HCT116 (cell line): ENCODE data around the gene LTBP1. TPM values are rescaled to one million over a fixed set of nuclear protein-coding genes. Genes with fewer than 3 reads are reported as not detected.

ENCODE experiments used
- ATAC-seq: fragments of 200-7000 bp; cut with Tn5 transposase; 2 replicates; pipeline ENCODE4 v1.9.1; 2020; ENCODE audit warnings: mild to moderate bottlenecking, moderate library complexity
- BruUV-seq: library from RNA; stranded (reverse); fragments of 400-500 nt; replicated peaks from 2 replicates; lab custom pipeline; 2021; lab: Mats Ljungman, UMichigan
- CTCF ChIA-PET: fragments of 300-600 bp; sonication (Branson Sonifier 250); formaldehyde crosslinking; loops from one replicate; lab custom pipeline; 2021; ENCODE audit warnings: antibody characterized with exemption; lab: Charles Lee
- POLR2A ChIA-PET: fragments of 300-600, 350-600 bp; sonication (Branson Sonifier 250); formaldehyde crosslinking; loops from one replicate; lab custom pipeline; 2021; ENCODE audit warnings: antibody characterized with exemption; lab: Charles Lee
- RAD21 ChIA-PET, 2 experiments: fragments of 300-600 bp; sonication (Branson Sonifier 250); formaldehyde crosslinking; loops; one replicate each; lab custom pipeline; 2023; ENCODE audit warnings: low total read pairs in 2 of 2; ENCODE audit not compliant: uncharacterized antibody in 2 of 2, unreplicated experiment in 2 of 2, low non-redundant PET in 1 of 2; lab: Charles Lee
- DNase-seq: peaks from one replicate; pipeline ENCODE4 v3.0.0-alpha.2; 2010; ENCODE audit warnings: low read depth, low spot score
- H2AFZ ChIP-seq: fragments of 200-600 bp; shearing (Covaris generic), sonication (generic); 2 replicates; pipeline ENCODE4 v1.6.1; 2017; ENCODE audit warnings: low read depth, mixed run types, mixed read lengths, antibody characterized with exemption, low read length; ENCODE audit not compliant: poor library complexity, severe bottlenecking
- H3K27ac ChIP-seq: 2 replicates; pipeline ENCODE4 v1.5.1; 2012; ENCODE audit warnings: low read depth, low read length
- H3K27me3 ChIP-seq: fragments of 200-600 bp; sonication (generic); 2 replicates; pipeline ENCODE4 v1.6.1; 2016; ENCODE audit warnings: mixed run types, low read length, mixed read lengths; ENCODE audit not compliant: insufficient read depth
- H3K36me3 ChIP-seq, 2 experiments: fragments of 200-500 bp in 1 of 2; fragments of 200-600 bp in 1 of 2; sonication (Bioruptor generic) in 1 of 2; sonication (generic) in 1 of 2; 2 replicates each; pipeline versions ENCODE4 v1.5.1 to v1.6.1; 2014 to 2016; ENCODE audit warnings: low read length in 2 of 2, inconsistent platforms in 1 of 2, mixed read lengths in 1 of 2, mixed run types in 1 of 2; ENCODE audit not compliant: insufficient read depth in 2 of 2, control insufficient read depth in 1 of 2
- H3K4me1 ChIP-seq, 2 experiments: fragments of 200-600 bp in 1 of 2; sonication (generic) in 1 of 2; 2 replicates each; pipeline versions ENCODE4 v1.5.1 to v1.6.1; 2012 to 2017; ENCODE audit warnings: low read length in 2 of 2, inconsistent platforms in 1 of 2, mild to moderate bottlenecking in 1 of 2, mixed read lengths in 1 of 2, mixed run types in 1 of 2, moderate library complexity in 1 of 2; ENCODE audit not compliant: insufficient read depth in 2 of 2, control insufficient read depth in 1 of 2
- H3K4me2 ChIP-seq: fragments of 200-600 bp; sonication (generic); 2 replicates; pipeline ENCODE4 v1.6.1; 2017; ENCODE audit warnings: mixed run types, low read length, mixed read lengths
- H3K4me3 ChIP-seq, 2 experiments: fragments of 200-600 bp in 1 of 2; sonication (generic) in 1 of 2; replicated peaks in 1 of 2; 2 replicates each; pipeline ENCODE4 v1.5.1; 2011 to 2016; ENCODE audit warnings: low read length in 2 of 2, control low read depth in 1 of 2, low read depth in 1 of 2, mild to moderate bottlenecking in 1 of 2, mixed read lengths in 1 of 2, mixed run types in 1 of 2
- H3K79me2 ChIP-seq: fragments of 200-600 bp; sonication (generic); 2 replicates; pipeline ENCODE4 v1.6.1; 2017; ENCODE audit warnings: mild to moderate bottlenecking, mixed run types, low read length, moderate library complexity, mixed read lengths; ENCODE audit not compliant: insufficient read depth
- H3K9ac ChIP-seq: fragments of 200-600 bp; sonication (generic); 2 replicates; pipeline ENCODE4 v1.6.1; 2016; ENCODE audit warnings: low read length, mixed read lengths
- H3K9me2 ChIP-seq: fragments of 200-600 bp; sonication (generic), shearing (Covaris generic); 2 replicates; pipeline ENCODE4 v1.6.1; 2017; ENCODE audit warnings: mixed run types, mild to moderate bottlenecking, moderate library complexity; ENCODE audit not compliant: insufficient read depth
- H3K9me3 ChIP-seq, 2 experiments: fragments of 200-500 bp in 1 of 2; fragments of 200-600 bp in 1 of 2; sonication (Bioruptor generic) in 1 of 2; sonication (generic) in 1 of 2; 2 replicates each; pipeline ENCODE4 v1.6.1; 2014 to 2017; ENCODE audit warnings: low read length in 2 of 2, mixed read lengths in 2 of 2, inconsistent platforms in 1 of 2, low read depth in 1 of 2, mild to moderate bottlenecking in 1 of 2, mixed run types in 1 of 2, moderate library complexity in 1 of 2; ENCODE audit not compliant: control insufficient read depth in 1 of 2, insufficient read depth in 1 of 2
- H4K20me1 ChIP-seq: fragments of 200-600 bp; sonication (generic), shearing (Covaris generic); 2 replicates; pipeline ENCODE4 v1.6.1; 2017; ENCODE audit warnings: mixed run types, mild to moderate bottlenecking, moderate library complexity; ENCODE audit not compliant: insufficient read depth
- CTCF ChIP-seq, 3 experiments: fragments of 200-600 bp in 1 of 3; sonication (generic) in 1 of 3; IDR thresholded peaks in 2 of 3; conservative IDR thresholded peaks in 1 of 3; 2 replicates each; pipeline ENCODE4 v1.5.1; 2012 to 2017; ENCODE audit warnings: low read depth in 2 of 3, low read length in 2 of 3, antibody characterized with exemption in 1 of 3, borderline replicate concordance in 1 of 3, control low read depth in 1 of 3, mild to moderate bottlenecking in 1 of 3, mixed read lengths in 1 of 3, mixed run types in 1 of 3, moderate library complexity in 1 of 3; ENCODE audit not compliant: insufficient read depth in 1 of 3
- ELF1 ChIP-seq: IDR thresholded peaks from 2 replicates; pipeline ENCODE4 v1.6.1; 2012; ENCODE audit warnings: low read depth, borderline replicate concordance
- EZH2 ChIP-seq: fragments of 200-600 bp; sonication (generic); IDR thresholded peaks from 2 replicates; pipeline ENCODE4 v1.6.1; 2017; ENCODE audit warnings: antibody characterized with exemption, mixed run types
- FOSL1 ChIP-seq: IDR thresholded peaks from 2 replicates; pipeline ENCODE4 v1.6.1; 2012; ENCODE audit warnings: low read depth
- JUND ChIP-seq: IDR thresholded peaks from 2 replicates; pipeline ENCODE4 v1.6.1; 2012
- POLR2A ChIP-seq: IDR thresholded peaks from 2 replicates; pipeline ENCODE4 v1.7.0; 2011; ENCODE audit warnings: borderline replicate concordance; ENCODE audit not compliant: insufficient read depth, insufficient read length; ENCODE audit errors: extremely low read depth
- RAD21 ChIP-seq: IDR thresholded peaks from 2 replicates; pipeline ENCODE4 v1.6.1; 2012; ENCODE audit warnings: low read depth, mild to moderate bottlenecking
- REST ChIP-seq: IDR thresholded peaks from 2 replicates; pipeline ENCODE4 v1.6.1; 2012; ENCODE audit warnings: low read depth
- SIN3A ChIP-seq: IDR thresholded peaks from 2 replicates; pipeline ENCODE4 v1.6.1; 2012; ENCODE audit warnings: low read depth
- SRF ChIP-seq: IDR thresholded peaks from 2 replicates; pipeline ENCODE4 v1.6.1; 2012; ENCODE audit warnings: low read depth
- TCF7L2 ChIP-seq: IDR thresholded peaks from 2 replicates; pipeline ENCODE4 v1.7.0; 2011; ENCODE audit warnings: borderline replicate concordance, inconsistent platforms; ENCODE audit not compliant: insufficient read depth, insufficient read length; ENCODE audit errors: extremely low read depth
- YY1 ChIP-seq: IDR thresholded peaks from 2 replicates; pipeline ENCODE4 v1.6.1; 2011; ENCODE audit warnings: low read length, low read depth, moderate library complexity, mild to moderate bottlenecking; ENCODE audit not compliant: insufficient replicate concordance; ENCODE audit errors: extremely low read depth
- ZNF274 ChIP-seq: fragments of 200-500 bp; sonication (Bioruptor generic); IDR thresholded peaks from 2 replicates; pipeline ENCODE4 v1.6.1; 2014; ENCODE audit warnings: mild to moderate bottlenecking, low read depth, low read length, inconsistent platforms
- intact Hi-C: fragments of 100-400 bp; cut with micrococcal nuclease; formaldehyde crosslinking; loops from 2 replicates; pipeline ENCODE4 v1.10.0; 2022
- total RNA-seq: library from RNA; stranded (reverse); gene quantifications from one replicate; pipeline ENCODE4 v1.2.1, GENCODE V29; 2021; ENCODE audit not compliant: unreplicated experiment

Gene LTBP1
- total RNA-seq, 1 experiment from 2014 or later, result 5.1 TPM

- no peaks in the 10 kb centered on the region for H3K79me2 ChIP-seq
- TF ChIP-seq ZNF274 (no peak), SRF (no peak), TCF7L2 (no peak), EZH2 (no peak), REST (no peak), POLR2A (no peak), ELF1 (no peak), RAD21 (no peak), FOSL1 (no peak), SIN3A (no peak), CTCF (IDR thresholded peaks at IDR 0.05 in 2 of 3, conservative IDR thresholded peaks at IDR 0.05 in 1 of 3; ENCODE audit: borderline replicate concordance in 1 of 3, insufficient read depth in 1 of 3, low read depth in 2 of 3, low read length in 2 of 3) (no peak), YY1 (no peak), JUND (no peak)
- H3K9me3 ChIP-seq, result no peaks in the 10 kb centered on the region
- intact Hi-C loops, result no loop called here
- ChIA-PET CTCF (no interaction called here), RAD21 (no interaction called here), POLR2A (no interaction called here)
- H3K27me3 ChIP-seq, result no peaks in the 10 kb centered on the region
- no peak overlapping the region for H3K4me3 ChIP-seq
- DNase-seq (no peak), ATAC-seq (no peak)
- BruUV-seq, result no TSS peak
- no peak overlapping the region for H2AFZ ChIP-seq
- no peaks in the 10 kb centered on the region for H4K20me1 ChIP-seq
- H3K4me2 ChIP-seq, result no peak overlapping the region
- H3K4me1 ChIP-seq, result no peaks in the 10 kb centered on the region
- no peaks in the 10 kb centered on the region for H3K9me2 ChIP-seq
- no peaks in the 10 kb centered on the region for H3K36me3 ChIP-seq
- no peak overlapping the region for H3K27ac ChIP-seq
- no peak overlapping the region for H3K9ac ChIP-seq
Observed at GRCh38 chr2:33316328-33316727, 369.6 kb downstream of the LTBP1 start.
